Liver (tissue), 9 donors: ENCODE data around the gene AFDN. TPM values are rescaled to one million over a fixed set of nuclear protein-coding genes. Genes with fewer than 3 reads are reported as not detected.

ENCODE experiments used
- DNase-seq: peaks from one replicate; pipeline ENCODE4 v3.0.0-alpha.2; 2017; ENCODE audit warnings: low spot score
- H3K27ac ChIP-seq, 2 donors: one replicate each; pipeline ENCODE4 v1.7.0; 2013; ENCODE audit warnings: inconsistent platforms in 2 of 2, low read length in 2 of 2, control low read depth in 1 of 2, low read depth in 1 of 2, mild to moderate bottlenecking in 1 of 2
- H3K27me3 ChIP-seq, 4 donors: one replicate each; pipeline versions ENCODE4 v1.6.1 to v1.7.0; 2013; ENCODE audit warnings: low read length in 3 of 4, inconsistent platforms in 1 of 4, mild to moderate bottlenecking in 1 of 4, moderate library complexity in 1 of 4; ENCODE audit not compliant: control insufficient read depth in 4 of 4, insufficient read depth in 4 of 4
- H3K36me3 ChIP-seq, 4 donors: one replicate each; pipeline versions ENCODE4 v1.6.1 to v1.7.0; 2013; ENCODE audit warnings: low read length in 3 of 4, mild to moderate bottlenecking in 3 of 4, low read depth in 1 of 4, moderate library complexity in 1 of 4; ENCODE audit not compliant: control insufficient read depth in 4 of 4, insufficient read depth in 3 of 4
- H3K4me1 ChIP-seq, 4 donors: one replicate each; pipeline versions ENCODE4 v1.6.1 to v1.7.0; 2013; ENCODE audit warnings: low read length in 3 of 4, mild to moderate bottlenecking in 3 of 4, moderate library complexity in 1 of 4; ENCODE audit not compliant: control insufficient read depth in 4 of 4, insufficient read depth in 4 of 4
- H3K4me3 ChIP-seq, 3 donors: one replicate each; pipeline versions ENCODE4 v1.6.1 to v1.7.0; 2013; ENCODE audit warnings: low read length in 3 of 3, control low read depth in 1 of 3, low read depth in 1 of 3, mild to moderate bottlenecking in 1 of 3
- H3K9ac ChIP-seq, 2 donors: one replicate each; pipeline ENCODE4 v1.7.0; 2013; ENCODE audit warnings: low read length in 2 of 2, mild to moderate bottlenecking in 2 of 2, moderate library complexity in 2 of 2, control low read depth in 1 of 2, low read depth in 1 of 2
- H3K9me3 ChIP-seq, 4 donors: one replicate each; pipeline versions ENCODE4 v1.6.1 to v1.7.0; 2013; ENCODE audit warnings: low read length in 3 of 4; ENCODE audit not compliant: control insufficient read depth in 4 of 4
- FOXA1 ChIP-seq: IDR thresholded peaks from 2 replicates; pipeline ENCODE4 v1.6.1; 2016; ENCODE audit warnings: antibody characterized with exemption
- FOXA2 ChIP-seq: IDR thresholded peaks from 2 replicates; pipeline ENCODE4 v1.6.1; 2016; ENCODE audit warnings: antibody characterized with exemption
- GABPA ChIP-seq, 2 donors: IDR thresholded peaks in 1 of 2; conservative IDR thresholded peaks in 1 of 2; 2 replicates each; pipeline ENCODE4 v1.6.1; 2016; ENCODE audit warnings: antibody characterized with exemption in 2 of 2, mild to moderate bottlenecking in 1 of 2, moderate library complexity in 1 of 2
- HNF4A ChIP-seq, 2 donors: conservative IDR thresholded peaks; 2 replicates each; pipeline ENCODE4 v1.6.1; 2016; ENCODE audit warnings: antibody characterized with exemption in 2 of 2, mild to moderate bottlenecking in 2 of 2
- HNF4G ChIP-seq: IDR thresholded peaks from 2 replicates; pipeline ENCODE4 v1.6.1; 2016; ENCODE audit warnings: antibody characterized with exemption
- JUND ChIP-seq, 2 donors: IDR thresholded peaks; 2 replicates each; pipeline ENCODE4 v1.6.1; 2016; ENCODE audit warnings: antibody characterized with exemption in 2 of 2
- NR2F2 ChIP-seq: IDR thresholded peaks from 2 replicates; pipeline ENCODE4 v1.6.1; 2016; ENCODE audit warnings: antibody characterized with exemption
- RAD21 ChIP-seq, 2 donors: IDR thresholded peaks; 2 replicates each; pipeline ENCODE4 v1.6.1; 2016; ENCODE audit warnings: antibody characterized with exemption in 2 of 2, mild to moderate bottlenecking in 2 of 2
- SP1 ChIP-seq: IDR thresholded peaks from 2 replicates; pipeline ENCODE4 v1.6.1; 2018; ENCODE audit warnings: antibody characterized with exemption, mild to moderate bottlenecking
- TAF1 ChIP-seq: conservative IDR thresholded peaks from 2 replicates; pipeline ENCODE4 v1.6.1; 2016; ENCODE audit warnings: antibody characterized with exemption, mild to moderate bottlenecking
- YY1 ChIP-seq: IDR thresholded peaks from 2 replicates; pipeline ENCODE4 v1.6.1; 2016; ENCODE audit warnings: antibody characterized with exemption, mild to moderate bottlenecking
- WGBS: extraction: QIAGEN DNeasy Blood & Tissue Kit; methylation state at CpG from one replicate; pipeline ENCODE4 v1.1.7; 2013; 5-methylcytosine and 5-hydroxymethylcytosine counted together
- polyA plus RNA-seq, 2 donors: library from polyadenylated mRNA; stranded (reverse) in 1 of 2; unstranded in 1 of 2; fragments of 200-250 nt in 1 of 2; fragments of >200 nt in 1 of 2; fragmentation: Nextera tagmentation in 1 of 2; extraction: Ambion mirVana in 1 of 2; gene quantifications; one replicate each; pipeline versions ENCODE4 v1.2.1 to v1.2.3, GENCODE V29; 2013 to 2015
- total RNA-seq, 2 donors: library from RNA; depleted of rRNA; stranded (reverse); fragments of >200 nt; gene quantifications; one replicate each; pipeline ENCODE4 v1.2.3, GENCODE V29; 2014
- TF ChIP-seq, protein P1 (sequence below): IDR thresholded peaks from 2 replicates; pipeline ENCODE4 v1.6.1; 2016; ENCODE audit warnings: antibody characterized with exemption
- TF ChIP-seq, protein P2 (sequence below): IDR thresholded peaks from 2 replicates; pipeline ENCODE4 v1.6.1; 2016; ENCODE audit warnings: antibody characterized with exemption, mild to moderate bottlenecking
- TF ChIP-seq, protein P3 (sequence below): IDR thresholded peaks from 2 replicates; pipeline ENCODE4 v1.6.1; 2016; ENCODE audit warnings: antibody characterized with exemption
- TF ChIP-seq, protein P4 (sequence below): fragments of 150-350 bp; IDR thresholded peaks from 2 replicates; pipeline ENCODE4 v1.5.1; 2017; ENCODE audit warnings: improper control_type of control experiment, low read depth, low read length; ENCODE audit not compliant: missing input control
- donor health status: healthy.
- donor health status: healthy.
- donor health status: healthy.
- donor health status: healthy.
- donor health status: healthy.

The AFDN gene
- total and polyA plus RNA-seq, 4 donors, result 21.3 to 145 (median 29.3) TPM

DNA sequence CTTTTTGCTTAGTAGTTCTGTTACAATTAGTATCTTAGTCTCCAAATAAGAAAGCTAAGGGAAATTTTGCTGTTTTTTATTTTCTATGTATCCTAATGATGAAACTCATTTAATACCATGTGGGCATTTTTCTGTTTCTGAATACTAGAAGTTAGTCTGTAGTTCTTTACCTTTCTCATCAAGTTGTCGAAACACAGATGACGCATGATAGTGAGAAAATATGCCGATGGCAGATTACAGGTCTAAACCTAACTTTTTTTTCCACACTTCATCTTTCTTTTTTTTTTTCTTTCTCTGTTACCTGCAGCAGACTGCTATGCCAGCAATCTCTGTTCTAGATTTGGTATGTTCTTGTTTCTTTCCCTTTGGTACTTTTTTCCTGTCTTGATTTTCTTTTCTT is 127.4 kb downstream of the AFDN start:
- H3K36me3 ChIP-seq, result peaks cover 4 to 42% (median 31%) of the 10 kb centered on the region in 4 donors

DNA sequence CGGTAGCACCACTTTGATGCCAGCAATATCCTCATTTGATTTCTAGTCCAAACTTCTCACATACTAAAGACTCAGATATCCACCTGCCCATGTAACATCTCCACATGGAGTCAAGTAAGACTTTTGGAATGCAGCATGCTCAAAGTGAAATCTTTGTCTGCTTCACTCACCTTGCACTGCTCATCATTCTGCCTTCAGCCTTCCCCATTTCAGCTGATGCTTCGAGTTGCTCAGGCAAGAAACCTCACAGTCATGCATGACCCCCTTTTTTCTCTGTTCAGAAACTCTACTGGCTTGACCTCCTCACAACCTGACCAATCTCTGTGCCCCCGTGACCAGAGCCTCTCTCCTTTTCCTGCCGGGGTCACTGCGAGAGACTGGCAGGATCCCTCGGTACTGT is 129.8 kb downstream of the AFDN start:
- Histone ChIP-seq H3K4me1 (peaks cover 2 to 13% (median 6%) of the 10 kb centered on the region in 4 donors), H3K27me3 (no peaks in the 10 kb centered on the region), H3K9ac (no peak overlapping the region), H3K4me3 (no peak overlapping the region), H3K27ac (no peak overlapping the region), H3K9me3 (no peaks in the 10 kb centered on the region), H3K36me3 (peaks cover 3 to 20% (median 10%) of the 10 kb centered on the region in 4 donors)
- WGBS, result 92% methylated on average over 6 of the region's 6 CpGs
- no peak for DNase-seq
- TF ChIP-seq, protein P1, sequence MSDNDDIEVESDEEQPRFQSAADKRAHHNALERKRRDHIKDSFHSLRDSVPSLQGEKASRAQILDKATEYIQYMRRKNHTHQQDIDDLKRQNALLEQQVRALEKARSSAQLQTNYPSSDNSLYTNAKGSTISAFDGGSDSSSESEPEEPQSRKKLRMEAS, result no peak
- TF ChIP-seq YY1, result no peak
- TF ChIP-seq HNF4G, result no peak
- TF ChIP-seq FOXA1, result no peak
- TF ChIP-seq JUND (IDR thresholded peaks at IDR 0.05), result no peak
- TF ChIP-seq FOXA2, result no peak
- TF ChIP-seq, protein P2, sequence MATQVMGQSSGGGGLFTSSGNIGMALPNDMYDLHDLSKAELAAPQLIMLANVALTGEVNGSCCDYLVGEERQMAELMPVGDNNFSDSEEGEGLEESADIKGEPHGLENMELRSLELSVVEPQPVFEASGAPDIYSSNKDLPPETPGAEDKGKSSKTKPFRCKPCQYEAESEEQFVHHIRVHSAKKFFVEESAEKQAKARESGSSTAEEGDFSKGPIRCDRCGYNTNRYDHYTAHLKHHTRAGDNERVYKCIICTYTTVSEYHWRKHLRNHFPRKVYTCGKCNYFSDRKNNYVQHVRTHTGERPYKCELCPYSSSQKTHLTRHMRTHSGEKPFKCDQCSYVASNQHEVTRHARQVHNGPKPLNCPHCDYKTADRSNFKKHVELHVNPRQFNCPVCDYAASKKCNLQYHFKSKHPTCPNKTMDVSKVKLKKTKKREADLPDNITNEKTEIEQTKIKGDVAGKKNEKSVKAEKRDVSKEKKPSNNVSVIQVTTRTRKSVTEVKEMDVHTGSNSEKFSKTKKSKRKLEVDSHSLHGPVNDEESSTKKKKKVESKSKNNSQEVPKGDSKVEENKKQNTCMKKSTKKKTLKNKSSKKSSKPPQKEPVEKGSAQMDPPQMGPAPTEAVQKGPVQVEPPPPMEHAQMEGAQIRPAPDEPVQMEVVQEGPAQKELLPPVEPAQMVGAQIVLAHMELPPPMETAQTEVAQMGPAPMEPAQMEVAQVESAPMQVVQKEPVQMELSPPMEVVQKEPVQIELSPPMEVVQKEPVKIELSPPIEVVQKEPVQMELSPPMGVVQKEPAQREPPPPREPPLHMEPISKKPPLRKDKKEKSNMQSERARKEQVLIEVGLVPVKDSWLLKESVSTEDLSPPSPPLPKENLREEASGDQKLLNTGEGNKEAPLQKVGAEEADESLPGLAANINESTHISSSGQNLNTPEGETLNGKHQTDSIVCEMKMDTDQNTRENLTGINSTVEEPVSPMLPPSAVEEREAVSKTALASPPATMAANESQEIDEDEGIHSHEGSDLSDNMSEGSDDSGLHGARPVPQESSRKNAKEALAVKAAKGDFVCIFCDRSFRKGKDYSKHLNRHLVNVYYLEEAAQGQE, result no peak
- TF ChIP-seq RAD21 (IDR thresholded peaks at IDR 0.05), result no peak
- no peak for TF ChIP-seq HNF4A (conservative IDR thresholded peaks at IDR 0.05)
- TF ChIP-seq GABPA (IDR thresholded peaks at IDR 0.05 in 1 of 2, conservative IDR thresholded peaks at IDR 0.05 in 1 of 2), result no peak

More for the DNA sequence above, 127.4 kb downstream of the AFDN start:
- Histone ChIP-seq H3K27ac (no peak overlapping the region), H3K9me3 (no peaks in the 10 kb centered on the region), H3K4me1 (peaks cover 2 to 6% (median 3%) of the 10 kb centered on the region in 4 donors), H3K9ac (no peak overlapping the region), H3K27me3 (no peaks in the 10 kb centered on the region), H3K4me3 (no peak overlapping the region)
- TF ChIP-seq GABPA (IDR thresholded peaks at IDR 0.05 in 1 of 2, conservative IDR thresholded peaks at IDR 0.05 in 1 of 2) (no peak), YY1 (no peak), NR2F2 (no peak), SP1 (no peak), TAF1 (no peak), RAD21 (IDR thresholded peaks at IDR 0.05) (no peak), FOXA1 (no peak), HNF4A (conservative IDR thresholded peaks at IDR 0.05) (no peak), FOXA2 (no peak), JUND (IDR thresholded peaks at IDR 0.05) (no peak)
- TF ChIP-seq, protein P3, sequence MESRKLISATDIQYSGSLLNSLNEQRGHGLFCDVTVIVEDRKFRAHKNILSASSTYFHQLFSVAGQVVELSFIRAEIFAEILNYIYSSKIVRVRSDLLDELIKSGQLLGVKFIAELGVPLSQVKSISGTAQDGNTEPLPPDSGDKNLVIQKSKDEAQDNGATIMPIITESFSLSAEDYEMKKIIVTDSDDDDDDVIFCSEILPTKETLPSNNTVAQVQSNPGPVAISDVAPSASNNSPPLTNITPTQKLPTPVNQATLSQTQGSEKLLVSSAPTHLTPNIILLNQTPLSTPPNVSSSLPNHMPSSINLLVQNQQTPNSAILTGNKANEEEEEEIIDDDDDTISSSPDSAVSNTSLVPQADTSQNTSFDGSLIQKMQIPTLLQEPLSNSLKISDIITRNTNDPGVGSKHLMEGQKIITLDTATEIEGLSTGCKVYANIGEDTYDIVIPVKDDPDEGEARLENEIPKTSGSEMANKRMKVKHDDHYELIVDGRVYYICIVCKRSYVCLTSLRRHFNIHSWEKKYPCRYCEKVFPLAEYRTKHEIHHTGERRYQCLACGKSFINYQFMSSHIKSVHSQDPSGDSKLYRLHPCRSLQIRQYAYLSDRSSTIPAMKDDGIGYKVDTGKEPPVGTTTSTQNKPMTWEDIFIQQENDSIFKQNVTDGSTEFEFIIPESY, result no peak
- TF ChIP-seq, protein P1, result no peak
- TF ChIP-seq, protein P4, sequence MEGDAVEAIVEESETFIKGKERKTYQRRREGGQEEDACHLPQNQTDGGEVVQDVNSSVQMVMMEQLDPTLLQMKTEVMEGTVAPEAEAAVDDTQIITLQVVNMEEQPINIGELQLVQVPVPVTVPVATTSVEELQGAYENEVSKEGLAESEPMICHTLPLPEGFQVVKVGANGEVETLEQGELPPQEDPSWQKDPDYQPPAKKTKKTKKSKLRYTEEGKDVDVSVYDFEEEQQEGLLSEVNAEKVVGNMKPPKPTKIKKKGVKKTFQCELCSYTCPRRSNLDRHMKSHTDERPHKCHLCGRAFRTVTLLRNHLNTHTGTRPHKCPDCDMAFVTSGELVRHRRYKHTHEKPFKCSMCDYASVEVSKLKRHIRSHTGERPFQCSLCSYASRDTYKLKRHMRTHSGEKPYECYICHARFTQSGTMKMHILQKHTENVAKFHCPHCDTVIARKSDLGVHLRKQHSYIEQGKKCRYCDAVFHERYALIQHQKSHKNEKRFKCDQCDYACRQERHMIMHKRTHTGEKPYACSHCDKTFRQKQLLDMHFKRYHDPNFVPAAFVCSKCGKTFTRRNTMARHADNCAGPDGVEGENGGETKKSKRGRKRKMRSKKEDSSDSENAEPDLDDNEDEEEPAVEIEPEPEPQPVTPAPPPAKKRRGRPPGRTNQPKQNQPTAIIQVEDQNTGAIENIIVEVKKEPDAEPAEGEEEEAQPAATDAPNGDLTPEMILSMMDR, result no peak
- TF ChIP-seq, protein P2, result no peak
- no peak for DNase-seq
- WGBS, result 98% methylated on average over 3 of the region's 3 CpGs
